SK-N-SH treated with all-trans-retinoic acid at 6 μM for 48 hours (cell line): Measurements from ENCODE around the gene SFXN1.

ENCODE experiments used
- ATAC-seq: fragments of 200-7000 bp; cut with Tn5 transposase; 3 replicates; pipeline ENCODE4 v1.9.1; 2020; ENCODE audit warnings: mild to moderate bottlenecking, moderate library complexity
- ARNTL ChIP-seq: fragments of 450-650 bp; formaldehyde crosslinking; IDR thresholded peaks from 2 replicates; pipeline ENCODE4 v1.5.0; 2020; ENCODE audit warnings: low read depth, mild to moderate bottlenecking, moderate library complexity, borderline replicate concordance
- BACH2 ChIP-seq: fragments of 250-450 bp; sonication (Bioruptor Pico); IDR thresholded peaks from 2 replicates; pipeline ENCODE4 v1.9.0; 2021; ENCODE audit warnings: mild to moderate bottlenecking, borderline replicate concordance
- CREB5 ChIP-seq: fragments of 250-450 bp; sonication (Bioruptor Pico); IDR thresholded peaks from 2 replicates; pipeline ENCODE4 v1.5.1; 2020; ENCODE audit warnings: low read depth, mild to moderate bottlenecking, moderate library complexity
- CSDC2 ChIP-seq: fragments of 250-450 bp; sonication (Bioruptor Pico); IDR thresholded peaks from 2 replicates; pipeline ENCODE4 v1.5.0; 2020; ENCODE audit warnings: mild to moderate bottlenecking, moderate library complexity
- ESRRG ChIP-seq: fragments of 250-450 bp; sonication (Bioruptor Pico); IDR thresholded peaks from 2 replicates; pipeline ENCODE4 v1.6.1; 2021; ENCODE audit warnings: mild to moderate bottlenecking
- GLIS3 ChIP-seq: fragments of 250-450 bp; sonication (Bioruptor Pico); IDR thresholded peaks from 2 replicates; pipeline ENCODE4 v1.5.0; 2020; ENCODE audit warnings: mild to moderate bottlenecking, moderate library complexity
- ISL1 ChIP-seq: fragments of 250-450 bp; sonication (Bioruptor Pico); IDR thresholded peaks from 2 replicates; pipeline ENCODE4 v2.1.2; 2022; ENCODE audit warnings: mild to moderate bottlenecking, moderate library complexity
- OSR1 ChIP-seq: fragments of 250-450 bp; sonication (Bioruptor Pico); IDR thresholded peaks from 2 replicates; pipeline ENCODE4 v1.8.0; 2022; ENCODE audit warnings: moderate library complexity, mild to moderate bottlenecking, inconsistent platforms
- PATZ1 ChIP-seq: fragments of 250-450 bp; sonication (Bioruptor Pico); IDR thresholded peaks from 2 replicates; pipeline ENCODE4 v1.8.0; 2020; ENCODE audit warnings: mild to moderate bottlenecking, moderate library complexity, borderline replicate concordance
- POU6F1 ChIP-seq: fragments of 250-450 bp; sonication (Bioruptor Pico); IDR thresholded peaks from 2 replicates; pipeline ENCODE4 v1.8.0; 2021; ENCODE audit warnings: low read depth, mild to moderate bottlenecking, moderate library complexity, borderline replicate concordance
- RARB ChIP-seq: fragments of 250-450 bp; sonication (Bioruptor Pico); IDR thresholded peaks from 2 replicates; pipeline ENCODE4 v1.8.0; 2021; ENCODE audit warnings: mild to moderate bottlenecking, moderate library complexity
- SNAI2 ChIP-seq: fragments of 250-450 bp; sonication (Bioruptor Pico); IDR thresholded peaks from 2 replicates; pipeline ENCODE4 v1.5.0; 2020; ENCODE audit warnings: mild to moderate bottlenecking, moderate library complexity
- TCF4 ChIP-seq: fragments of 250-450 bp; sonication (Bioruptor Pico); IDR thresholded peaks from 2 replicates; pipeline ENCODE4 v1.8.0; 2021; ENCODE audit warnings: mild to moderate bottlenecking, moderate library complexity, borderline replicate concordance
- TOX ChIP-seq: fragments of 250-450 bp; sonication (Bioruptor Pico); IDR thresholded peaks from 2 replicates; pipeline ENCODE4 v1.8.0; 2021; ENCODE audit warnings: mild to moderate bottlenecking, moderate library complexity, borderline replicate concordance
- TSHZ2 ChIP-seq: fragments of 250-450 bp; sonication (Bioruptor Pico); IDR thresholded peaks from 2 replicates; pipeline ENCODE4 v1.5.0; 2020; ENCODE audit warnings: mild to moderate bottlenecking, moderate library complexity
- ZC3H10 ChIP-seq: fragments of 250-450 bp; sonication (Bioruptor Pico); IDR thresholded peaks from 2 replicates; pipeline ENCODE4 v1.5.1; 2021; ENCODE audit warnings: mild to moderate bottlenecking, moderate library complexity
- ZFP3 ChIP-seq: fragments of 250-450 bp; sonication (Bioruptor Pico); IDR thresholded peaks from 2 replicates; pipeline ENCODE4 v1.5.0; 2020; ENCODE audit warnings: mild to moderate bottlenecking, moderate library complexity
- ZFP30 ChIP-seq: fragments of 450-650 bp; formaldehyde crosslinking; IDR thresholded peaks from 2 replicates; pipeline ENCODE4 v1.5.0; 2022; ENCODE audit warnings: mild to moderate bottlenecking, moderate library complexity
- ZNF565 ChIP-seq: fragments of 450-650 bp; formaldehyde crosslinking; conservative IDR thresholded peaks from 2 replicates; pipeline ENCODE4 v1.5.0; 2020; ENCODE audit warnings: low read depth, mild to moderate bottlenecking, moderate library complexity
- ZNF70 ChIP-seq: fragments of 450-650 bp; formaldehyde crosslinking; IDR thresholded peaks from 2 replicates; pipeline ENCODE4 v1.5.0; 2020; ENCODE audit warnings: mild to moderate bottlenecking, moderate library complexity
- ZNF8 ChIP-seq: fragments of 450-650 bp; formaldehyde crosslinking; IDR thresholded peaks from 2 replicates; pipeline ENCODE4 v1.5.0; 2020; ENCODE audit warnings: mild to moderate bottlenecking, moderate library complexity

Gene SFXN1

GRCh38 chr5:175519006-175519405 is 40.6 kb downstream of the SFXN1 start:
- TF ChIP-seq ARNTL (CRISPR knock-in tag) (no peak), GLIS3 (CRISPR knock-in tag) (no peak), ZNF565 (no peak), ISL1 (no peak), ZNF8 (CRISPR knock-in tag) (no peak), RARB (CRISPR knock-in tag) (no peak), CREB5 (CRISPR knock-in tag) (no peak), ZNF70 (CRISPR knock-in tag) (no peak), SNAI2 (no peak), POU6F1 (CRISPR knock-in tag) (no peak), ESRRG (CRISPR knock-in tag) (no peak), PATZ1 (CRISPR knock-in tag) (no peak), ZFP30 (CRISPR knock-in tag) (no peak)
- no peak for ATAC-seq

GRCh38 chr5:175520321-175520720 is 42.0 kb downstream of the SFXN1 start:
- no peak for ATAC-seq
- no peak for TF ChIP-seq ZC3H10 (CRISPR knock-in tag)
- no peak for TF ChIP-seq ZFP3 (CRISPR knock-in tag)
- TF ChIP-seq ZNF8 (CRISPR knock-in tag): no peak
- no peak for TF ChIP-seq RARB (CRISPR knock-in tag)
- no peak for TF ChIP-seq CREB5 (CRISPR knock-in tag)
- TF ChIP-seq ISL1: no peak
- no peak for TF ChIP-seq CSDC2 (CRISPR knock-in tag)
- no peak for TF ChIP-seq OSR1 (CRISPR knock-in tag)
- no peak for TF ChIP-seq TSHZ2 (CRISPR knock-in tag)
- TF ChIP-seq ESRRG (CRISPR knock-in tag): no peak
- TF ChIP-seq SNAI2: no peak
- TF ChIP-seq TCF4 (CRISPR knock-in tag): no peak
- TF ChIP-seq ZNF70 (CRISPR knock-in tag): no peak
- TF ChIP-seq PATZ1 (CRISPR knock-in tag): no peak
- no peak for TF ChIP-seq POU6F1 (CRISPR knock-in tag)
- TF ChIP-seq ZFP30 (CRISPR knock-in tag): no peak
- no peak for TF ChIP-seq BACH2
- TF ChIP-seq TOX (CRISPR knock-in tag): no peak
- no peak for TF ChIP-seq ARNTL (CRISPR knock-in tag)
- no peak for TF ChIP-seq GLIS3 (CRISPR knock-in tag)
- TF ChIP-seq, all 23 proteins: peak for 0
